ENCODE measurements around the gene CERS2. TPM values are rescaled to one million over a fixed set of nuclear protein-coding genes. Genes with fewer than 3 reads are reported as not detected.

CERS2 gene
- total RNA-seq, 2 experiments from 2014 or later: 130 to 135 TPM

DNA sequence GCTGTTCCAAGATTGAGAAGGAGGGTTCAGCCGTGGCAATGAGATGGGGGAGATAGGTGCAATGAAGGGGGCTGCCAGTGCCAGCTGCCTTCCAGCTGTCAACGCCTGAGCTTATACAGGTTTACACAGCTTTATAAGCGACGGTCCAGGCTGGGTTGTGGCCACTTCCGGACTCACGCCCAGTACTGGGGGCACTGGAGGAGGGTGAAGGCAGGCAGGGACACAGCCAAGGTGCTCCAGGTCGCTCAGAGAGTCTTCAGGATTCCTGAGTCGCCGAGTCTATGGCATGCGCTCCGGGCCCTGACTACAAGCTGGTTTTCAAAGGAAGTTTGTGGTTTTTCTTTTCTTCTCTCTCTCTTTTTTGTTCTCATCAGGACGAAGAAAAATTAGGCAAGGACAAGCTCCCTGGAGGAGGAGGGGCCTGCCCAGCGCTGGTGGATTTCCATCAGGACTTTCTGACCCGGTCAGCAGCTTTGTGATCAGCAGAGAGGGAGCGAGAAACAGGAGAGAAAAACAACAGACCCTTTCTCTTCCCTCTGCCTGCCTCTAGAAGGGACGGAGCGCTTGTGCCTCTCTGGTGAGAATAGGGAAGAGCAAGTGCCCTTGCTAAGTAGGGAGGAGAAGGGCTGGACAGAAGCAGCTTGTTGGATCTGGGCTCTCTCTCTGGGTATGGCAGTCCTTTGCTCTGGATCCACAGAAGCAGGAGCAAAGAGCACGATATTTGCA is 31.9 kb upstream of the CERS2 start, which contains the start of gene MINDY1:
TSS of gene MINDY1 (minus strand) at position 576 of the 726 bp plus-strand sequence. CDS start 4,285 bp downstream, outside the sequence.
- Mint-ChIP-seq H3K4me3 (peak within 1 kb of the TSS; percentile 92), H3K27me3 (ENCODE audit: low read depth) (no peaks in the 10 kb centered on the region), H3K36me3 (ENCODE audit: low read depth) (peaks cover 8% of the 10 kb centered on the region), H3K27ac (peak within 1 kb of the TSS; percentile 99), H3K9me3 (no peaks in the 10 kb centered on the region), H3K4me1 (ENCODE audit: low read depth) (peaks cover 66% of the 10 kb centered on the region)
- intact Hi-C loops (cut with micrococcal nuclease): loop anchor here (1.0 to 10.0 kb wide), 5 partner anchors 27 to 642 kb away; partner anchors contain the start of genes CTSS, GOLPH3L and RPRD2
- peak; percentile 65 for DNase-seq
- CTCF ChIA-PET: interaction anchor here (0.5 to 4.7 kb wide), 21 partner anchors 11 to 444 kb away, joined by 3 to 54 read pairs (median 4); partner anchors contain the start of genes C1orf56 and CERS2

DNA sequence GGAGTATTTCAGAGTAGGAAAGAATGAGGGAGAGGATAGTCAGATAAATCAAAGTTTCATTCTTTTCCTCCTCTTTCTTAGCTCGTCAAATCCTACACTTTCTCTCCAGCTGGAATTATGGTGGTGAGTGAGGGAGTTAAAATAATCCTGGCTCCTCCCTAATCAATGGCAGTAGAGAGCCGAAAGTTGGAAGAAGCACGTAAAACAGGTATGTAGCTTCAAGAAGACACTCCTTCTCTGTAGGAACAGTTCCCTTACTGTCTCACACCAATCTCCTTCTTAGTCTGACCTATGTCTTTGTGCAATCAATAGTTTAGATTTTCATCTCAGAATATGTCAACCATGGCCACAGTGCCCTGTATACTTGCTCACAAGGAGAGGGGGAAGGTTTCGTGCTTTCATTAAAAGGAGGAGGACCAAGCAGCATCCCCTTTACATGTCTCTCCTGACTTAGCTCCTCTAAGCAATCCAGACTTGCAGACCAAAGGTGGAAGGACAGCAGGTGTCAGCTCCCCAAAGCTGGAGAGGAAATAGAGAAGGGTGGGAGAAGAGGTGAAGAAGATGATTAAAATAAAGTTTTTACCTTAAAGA is 31.2 kb upstream of the CERS2 start:
- H3K4me3 Mint-ChIP-seq: peak overlapping the region; percentile 92
- intact Hi-C loops (cut with micrococcal nuclease): loop anchor here (1.0 to 10.0 kb wide), 5 partner anchors 27 to 641 kb away; partner anchors contain the start of genes CTSS, GOLPH3L and RPRD2
- peak overlapping the region; percentile 99 for H3K27ac Mint-ChIP-seq
- peaks cover 67% of the 10 kb centered on the region for H3K4me1 Mint-ChIP-seq (ENCODE audit: low read depth)
- CTCF ChIA-PET: interaction anchor here (0.5 to 4.7 kb wide), 17 partner anchors 10 to 388 kb away, joined by 3 to 54 read pairs (median 5); partner anchors contain the start of genes C1orf56 and CERS2
- H3K36me3 Mint-ChIP-seq (ENCODE audit: low read depth): peaks cover 8% of the 10 kb centered on the region
- H3K9me3 Mint-ChIP-seq: no peaks in the 10 kb centered on the region
- no peaks in the 10 kb centered on the region for H3K27me3 Mint-ChIP-seq (ENCODE audit: low read depth)
- peak; percentile 15 for DNase-seq

DNA sequence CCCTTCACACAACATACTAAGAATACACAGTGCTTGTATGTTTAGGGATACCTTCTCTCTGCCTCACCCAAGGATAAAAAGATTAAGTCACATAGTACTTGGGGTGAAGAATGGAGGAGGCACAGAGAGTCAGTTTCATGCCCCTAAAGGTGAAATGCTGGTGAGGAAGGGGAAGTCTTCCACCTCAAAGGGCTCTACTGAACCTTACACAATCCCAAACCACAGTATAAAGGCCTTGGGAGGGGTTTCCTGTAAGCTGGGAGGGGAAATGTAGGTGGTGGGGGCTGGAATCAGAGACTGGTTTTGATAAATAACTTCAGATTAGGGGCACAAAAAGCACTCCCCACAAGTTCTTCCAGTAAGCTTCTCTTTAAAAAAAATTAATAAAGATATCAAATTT is 28.5 kb upstream of the CERS2 start:
- intact Hi-C loops (cut with micrococcal nuclease): loop anchor here (2.0 to 10.0 kb wide), 3 partner anchors 158 to 638 kb away; partner anchors contain the start of genes ENSA and RPRD2
- H3K4me1 Mint-ChIP-seq (ENCODE audit: low read depth): peaks cover 68% of the 10 kb centered on the region
- peak overlapping the region; percentile 39 for H3K4me3 Mint-ChIP-seq
- H3K27me3 Mint-ChIP-seq (ENCODE audit: low read depth): no peaks in the 10 kb centered on the region
- peaks cover 9% of the 10 kb centered on the region for H3K36me3 Mint-ChIP-seq (ENCODE audit: low read depth)
- peak; percentile 31 for DNase-seq
- H3K9me3 Mint-ChIP-seq: no peaks in the 10 kb centered on the region
- peak overlapping the region; percentile 89 for H3K27ac Mint-ChIP-seq
- CTCF ChIA-PET: interaction anchor here (1.1 to 10.8 kb wide), 3 partner anchors 7 to 23 kb away, joined by 3 to 171 read pairs (median 54); partner anchors contain the start of genes ANXA9 and CERS2

DNA sequence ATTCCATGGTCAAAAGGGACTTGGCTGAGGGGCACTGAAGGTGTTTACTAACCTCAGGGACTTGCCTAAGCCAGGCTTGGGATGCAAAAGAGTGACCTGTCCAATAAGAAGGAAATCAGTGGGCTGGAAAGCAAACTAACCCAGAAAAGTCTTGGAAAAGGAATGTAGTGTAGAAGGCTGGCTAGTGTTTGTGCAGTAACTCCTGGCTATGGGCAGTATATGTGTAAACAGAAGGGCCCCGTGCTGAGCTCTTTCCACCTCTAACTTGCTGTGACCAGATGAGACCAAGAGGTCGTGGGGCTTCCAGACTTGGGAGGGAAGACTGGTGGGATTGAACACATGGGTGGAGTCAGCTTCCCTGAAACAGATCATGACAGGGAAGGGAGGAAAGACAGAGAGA is 28.0 kb upstream of the CERS2 start:
- Mint-ChIP-seq H3K27ac (peak overlapping the region; percentile 89), H3K36me3 (ENCODE audit: low read depth) (peaks cover 9% of the 10 kb centered on the region), H3K9me3 (no peaks in the 10 kb centered on the region), H3K4me1 (ENCODE audit: low read depth) (peaks cover 63% of the 10 kb centered on the region), H3K27me3 (ENCODE audit: low read depth) (no peaks in the 10 kb centered on the region), H3K4me3 (no peak overlapping the region)
- DNase-seq: no peak
- intact Hi-C loops (cut with micrococcal nuclease): loop anchor here (2.0 to 10.0 kb wide), 3 partner anchors 158 to 638 kb away; partner anchors contain the start of genes ENSA and RPRD2
- CTCF ChIA-PET: interaction anchor here (1.1 to 10.8 kb wide), 2 partner anchors 12 to 22 kb away, joined by 3 to 171 read pairs; partner anchors contain the start of genes ANXA9 and CERS2

DNA sequence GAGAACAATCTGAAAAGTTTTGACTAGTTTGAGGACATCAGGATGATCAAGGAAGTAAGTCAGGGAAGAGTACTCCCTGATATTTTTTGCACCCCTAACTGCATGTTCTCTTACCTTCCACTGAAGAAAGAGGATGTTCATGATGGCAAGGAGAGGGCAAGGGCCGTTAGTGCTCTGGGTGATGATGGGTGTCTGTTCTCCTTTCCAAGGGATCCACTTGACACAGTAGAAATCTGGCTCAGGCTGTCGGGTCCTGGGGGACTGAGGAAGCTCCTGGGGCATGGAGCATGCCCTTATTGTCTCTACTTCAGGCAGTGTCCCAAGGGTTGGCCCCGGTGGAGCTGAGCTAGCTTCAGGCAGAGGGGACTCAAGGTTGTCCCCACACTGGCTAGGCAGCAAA is 27.4 kb upstream of the CERS2 start:
- intact Hi-C loops (cut with micrococcal nuclease): loop anchor here (2.0 to 10.0 kb wide), 3 partner anchors 157 to 637 kb away; partner anchors contain the start of genes ENSA and RPRD2

DNA sequence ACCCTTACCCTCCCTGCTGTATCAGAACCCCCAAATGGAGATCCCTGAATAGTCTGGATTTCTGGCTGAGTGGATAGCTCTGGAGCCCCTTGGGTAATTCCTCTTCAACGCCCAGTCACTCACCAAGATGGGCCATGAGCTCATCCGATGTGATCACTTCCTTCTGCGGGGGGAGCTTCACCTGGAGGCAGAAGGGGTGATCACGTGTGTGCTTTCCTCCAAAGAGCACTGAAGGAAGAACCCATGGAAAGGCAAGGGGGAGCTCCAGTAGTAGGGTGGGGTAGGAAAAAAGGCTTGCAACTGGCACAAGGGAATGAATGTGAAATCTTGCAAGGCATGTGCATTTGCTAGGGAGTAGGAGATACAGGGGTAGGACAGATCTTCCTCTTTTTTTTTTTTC is 27.0 kb upstream of the CERS2 start:
- no peak overlapping the region for H3K4me3 Mint-ChIP-seq
- peaks cover 53% of the 10 kb centered on the region for H3K4me1 Mint-ChIP-seq (ENCODE audit: low read depth)

More for the DNA sequence above, 27.4 kb upstream of the CERS2 start:
- H3K4me1 Mint-ChIP-seq (ENCODE audit: low read depth): peaks cover 58% of the 10 kb centered on the region
- H3K27me3 Mint-ChIP-seq (ENCODE audit: low read depth): no peaks in the 10 kb centered on the region
- peak overlapping the region; percentile 56 for H3K27ac Mint-ChIP-seq
- no peak overlapping the region for H3K4me3 Mint-ChIP-seq
- CTCF ChIA-PET: interaction anchor here (1.1 to 10.8 kb wide), 3 partner anchors 12 to 23 kb away, joined by 3 to 171 read pairs (median 3); partner anchors contain the start of genes ANXA9 and CERS2
- H3K36me3 Mint-ChIP-seq (ENCODE audit: low read depth): peaks cover 9% of the 10 kb centered on the region
- DNase-seq: no peak
- H3K9me3 Mint-ChIP-seq: no peaks in the 10 kb centered on the region

DNA sequence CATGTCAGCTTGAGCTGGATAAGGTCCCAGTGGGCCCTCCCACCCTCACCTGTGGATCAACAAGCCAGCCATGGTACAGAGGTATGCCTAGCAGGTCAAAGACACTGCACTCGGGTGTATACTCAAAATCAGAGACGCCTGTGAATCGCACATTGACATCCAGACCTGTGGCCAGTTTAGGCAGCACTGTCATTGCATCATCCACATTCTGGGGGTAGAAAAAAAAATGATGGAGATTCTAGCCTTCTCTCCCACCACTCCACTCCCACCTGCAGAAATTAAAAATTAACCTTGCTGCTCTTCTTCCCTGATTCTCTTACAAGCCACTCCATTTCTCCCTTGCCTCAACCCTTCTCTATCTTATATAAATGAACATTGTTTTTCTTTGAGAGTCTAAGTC is 25.8 kb upstream of the CERS2 start:
- DNase-seq: no peak
- peak overlapping the region; percentile 9 for H3K27ac Mint-ChIP-seq
- H3K27me3 Mint-ChIP-seq (ENCODE audit: low read depth): no peaks in the 10 kb centered on the region
- peaks cover 8% of the 10 kb centered on the region for H3K36me3 Mint-ChIP-seq (ENCODE audit: low read depth)
- intact Hi-C loops (cut with micrococcal nuclease): loop anchor here (10.0 kb wide), 2 partner anchors 156 to 636 kb away; partner anchors contain the start of gene RPRD2
- no peak overlapping the region for H3K4me3 Mint-ChIP-seq
- H3K4me1 Mint-ChIP-seq (ENCODE audit: low read depth): peaks cover 57% of the 10 kb centered on the region
- H3K9me3 Mint-ChIP-seq: no peaks in the 10 kb centered on the region
- CTCF ChIA-PET: interaction anchor here (0.6 to 10.8 kb wide), 3 partner anchors 20 to 100 kb away, joined by 3 to 171 read pairs (median 3); partner anchors contain the start of genes ANXA9 and CERS2

More for the DNA sequence above, 27.0 kb upstream of the CERS2 start:
- Mint-ChIP-seq H3K27ac (peak overlapping the region; percentile 56), H3K9me3 (no peaks in the 10 kb centered on the region), H3K36me3 (ENCODE audit: low read depth) (peaks cover 9% of the 10 kb centered on the region), H3K27me3 (ENCODE audit: low read depth) (no peaks in the 10 kb centered on the region)
- CTCF ChIA-PET: interaction anchor here (0.9 to 10.8 kb wide), 3 partner anchors 21 to 746 kb away, joined by 3 to 171 read pairs (median 3); partner anchors contain the start of genes ANXA9 and CERS2
- no peak for DNase-seq
- intact Hi-C loops (cut with micrococcal nuclease): loop anchor here (2.0 to 10.0 kb wide), 3 partner anchors 157 to 637 kb away; partner anchors contain the start of genes ENSA and RPRD2

DNA sequence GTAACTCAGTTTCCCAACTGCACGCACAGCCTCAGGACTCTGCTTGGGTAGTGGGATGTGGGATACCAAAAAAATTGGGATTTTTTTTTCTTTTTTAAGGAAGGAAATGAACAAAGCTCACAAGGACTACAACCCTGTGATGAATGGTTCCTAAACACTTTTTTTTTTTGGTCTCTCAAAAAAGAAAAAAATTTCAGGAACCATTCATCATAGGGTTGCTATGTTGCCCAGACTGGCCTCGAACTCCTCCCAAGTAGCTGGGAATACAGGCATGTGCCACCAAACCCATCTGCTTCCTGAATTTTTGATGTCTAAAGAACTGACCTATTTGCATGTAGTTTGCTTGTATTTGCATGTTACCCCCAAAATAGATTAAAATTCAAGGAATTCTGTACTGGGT is 25.3 kb upstream of the CERS2 start:
- CTCF ChIA-PET: interaction anchor here (0.6 to 10.8 kb wide), 6 partner anchors 11 to 156 kb away, joined by 3 to 171 read pairs (median 4); partner anchors contain the start of genes ANXA9 and CERS2
- peaks cover 7% of the 10 kb centered on the region for H3K36me3 Mint-ChIP-seq (ENCODE audit: low read depth)
- H3K4me3 Mint-ChIP-seq: no peak overlapping the region
- H3K4me1 Mint-ChIP-seq (ENCODE audit: low read depth): peaks cover 56% of the 10 kb centered on the region
- intact Hi-C loops (cut with micrococcal nuclease): loop anchor here (5.0 to 10.0 kb wide), 4 partner anchors 155 to 635 kb away; partner anchors contain the start of gene RPRD2
- H3K27ac Mint-ChIP-seq: peak overlapping the region; percentile 9
- DNase-seq: no peak
- H3K9me3 Mint-ChIP-seq: no peaks in the 10 kb centered on the region
- H3K27me3 Mint-ChIP-seq (ENCODE audit: low read depth): no peaks in the 10 kb centered on the region

DNA sequence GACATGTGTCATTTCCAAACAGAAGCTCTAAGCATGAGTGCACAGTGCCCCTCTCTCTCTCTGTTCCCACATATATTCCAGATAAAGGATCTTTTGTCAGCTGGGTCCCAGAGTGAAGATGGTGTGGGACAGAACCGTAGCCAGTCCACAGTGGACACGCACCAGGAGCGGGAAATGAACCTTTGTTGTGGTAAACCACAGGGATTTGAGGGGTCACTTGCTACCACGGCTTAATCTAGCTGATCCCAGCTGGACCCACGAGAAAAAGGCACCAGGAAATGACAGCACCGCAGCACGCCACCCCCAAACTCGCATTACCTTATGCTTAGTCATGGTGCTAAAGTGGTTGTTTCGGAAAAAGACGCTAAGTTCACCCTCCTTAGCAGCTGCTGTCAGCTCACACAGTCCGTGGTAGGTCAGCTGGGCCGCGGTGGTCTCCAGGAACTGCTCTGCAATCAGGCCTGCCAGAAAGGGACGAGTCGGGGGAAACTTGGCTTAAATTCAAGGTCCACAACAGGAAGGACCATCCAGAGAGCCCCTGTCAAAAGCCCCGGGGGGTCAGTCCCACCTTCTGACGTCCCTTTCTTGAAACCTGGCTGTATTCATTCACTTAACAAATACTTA is 24.5 kb upstream of the CERS2 start:
- Mint-ChIP-seq H3K9me3 (no peaks in the 10 kb centered on the region), H3K4me1 (ENCODE audit: low read depth) (peaks cover 53% of the 10 kb centered on the region), H3K4me3 (no peak overlapping the region), H3K27me3 (ENCODE audit: low read depth) (no peaks in the 10 kb centered on the region), H3K36me3 (ENCODE audit: low read depth) (peaks cover 7% of the 10 kb centered on the region), H3K27ac (peak overlapping the region; percentile 18)
- intact Hi-C loops (cut with micrococcal nuclease): loop anchor here (5.0 kb wide), 2 partner anchors 377 to 537 kb away; no protein-coding TSS in a partner anchor
- CTCF ChIA-PET: interaction anchor here (0.6 to 10.8 kb wide), 7 partner anchors 11 to 156 kb away, joined by 3 to 171 read pairs (median 4); partner anchors contain the start of genes ANXA9 and CERS2
- DNase-seq: peak; percentile 58

DNA sequence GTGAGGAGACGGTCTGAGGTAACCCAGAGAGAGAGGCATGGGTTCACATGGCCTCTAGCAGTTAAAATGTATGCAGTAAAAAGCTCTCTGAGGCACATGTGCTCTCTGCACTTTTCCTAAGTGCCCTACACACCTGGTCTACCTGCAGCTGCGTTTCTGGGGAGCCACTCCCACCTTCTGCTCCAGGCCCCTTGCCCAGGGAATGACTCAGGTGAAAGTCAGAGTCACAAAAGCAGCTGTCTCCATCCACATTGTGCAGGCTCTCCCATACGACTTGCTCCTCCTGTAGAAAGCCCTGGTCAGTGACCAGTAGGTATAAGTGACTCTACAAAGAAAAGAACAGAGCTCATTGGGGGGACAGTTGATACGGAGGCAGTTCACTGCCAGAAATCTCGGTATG is 23.3 kb upstream of the CERS2 start:
- Mint-ChIP-seq H3K4me3 (no peak overlapping the region), H3K36me3 (ENCODE audit: low read depth) (peaks cover 7% of the 10 kb centered on the region), H3K9me3 (no peaks in the 10 kb centered on the region), H3K27ac (no peak overlapping the region), H3K27me3 (ENCODE audit: low read depth) (no peaks in the 10 kb centered on the region), H3K4me1 (ENCODE audit: low read depth) (peaks cover 46% of the 10 kb centered on the region)
- CTCF ChIA-PET: interaction anchor here (0.6 to 10.8 kb wide), 5 partner anchors 8 to 193 kb away, joined by 3 to 171 read pairs (median 6); partner anchors contain the start of genes ANXA9, CERS2 and MINDY1
- intact Hi-C loops (cut with micrococcal nuclease): loop anchor here (2.0 to 5.0 kb wide), 3 partner anchors 376 to 743 kb away; no protein-coding TSS in a partner anchor
- DNase-seq: no peak
